Pancreas (tissue), 10 donors: ENCODE measurements around the gene ESD. TPM values are rescaled to one million over a fixed set of nuclear protein-coding genes. Genes with fewer than 3 reads are reported as not detected.

Experiments
- ATAC-seq, 4 donors: fragments of 200-7000 bp; cut with Tn5 transposase; one replicate each; pipeline versions ENCODE4 v1.8.0 to v1.9.1; 2020; ENCODE audit warnings: mild to moderate bottlenecking in 4 of 4, moderate library complexity in 4 of 4
- DNase-seq, 6 donors: peaks; one replicate each; pipeline ENCODE4 v3.0.0-alpha.2; 2020
- FAIRE-seq: peaks from 2 replicates; lab custom pipeline; 2012; peaks lifted over from hg19 to GRCh38; lab: Jason Lieb, UNC
- H3K27ac ChIP-seq, 4 donors: fragments of 200-600 bp; sonication (generic); 1 replicate in 3 of 4; 2 replicates in 1 of 4; pipeline versions ENCODE4 v1.5.0 to v1.8.0; 2020
- H3K27me3 ChIP-seq, 4 donors: fragments of 200-600 bp; one replicate each; pipeline ENCODE4 v1.8.0; 2021
- H3K36me3 ChIP-seq, 3 donors: fragments of 200-600 bp; sonication (generic) in 1 of 3; one replicate each; pipeline versions ENCODE4 v1.5.0 to v1.8.0; 2020 to 2021
- H3K4me1 ChIP-seq, 3 donors: fragments of 200-600 bp; one replicate each; pipeline ENCODE4 v1.8.0; 2021
- H3K4me3 ChIP-seq, 4 donors: fragments of 200-600 bp; sonication (generic) in 2 of 4; one replicate each; pipeline versions ENCODE4 v1.5.0 to v1.8.0; 2020 to 2021
- H3K9me3 ChIP-seq, 4 donors: fragments of 200-600 bp; one replicate each; pipeline ENCODE4 v1.8.0; 2021
- CTCF ChIP-seq, 4 donors: fragments of 200-600 bp; sonication (generic) in 3 of 4; IDR thresholded peaks; one replicate each; pipeline versions ENCODE4 v1.5.0 to v1.8.0; 2021; ENCODE audit warnings: antibody characterized with exemption in 4 of 4
- WGBS, 2 donors: extraction: QIAGEN DNeasy Blood & Tissue Kit; methylation state at CpG; one replicate each; pipeline ENCODE4 v1.1.7; 2013; 5-methylcytosine and 5-hydroxymethylcytosine counted together
- intact Hi-C, 3 donors: fragments of 100-400 bp; cut with DNase I; formaldehyde crosslinking; loops; one replicate each; pipeline versions ENCODE4 v1.11.1 to v1.14.2; 2022
- polyA plus RNA-seq, 2 donors: library from polyadenylated mRNA; stranded (reverse); fragments of 200-250 nt; gene quantifications; one replicate each; pipeline ENCODE4 v1.2.3, GENCODE V29; 2013
- total RNA-seq, 6 donors: library from RNA; stranded (reverse); fragmentation: NEBNext Ultra II Directional in 4 of 6; extraction: Animal tissue kit (Norgen Biotek cat#: 25700) in 4 of 6; gene quantifications; one replicate each; pipeline versions ENCODE4 v1.2.1 to v1.2.4, GENCODE V29; 2021 to 2023
- donor health status: healthy with polysubstance abuse.
- donor health status: DM: no; HTN: no; CAD: no; lungs with moderate emphysema.
- donor health status: DM: no; HTN: no; CAD: no.
- donor health status: control.
- donor health status: control.
- donor health status: Bipolar disorder and iron deficiency.
- donor health status: DM: yes; HTN: yes; CAD: no.
- donor health status: DM: no; HTN: no; CAD: no.
- donor health status: DM: no; HTN: no; CAD: no.
- donor health status: DM: yes; HTN: yes; CAD: no.

ESD gene
- total and polyA plus RNA-seq, 8 donors = 19.2 to 58.9 (median 31.0) TPM

- ATAC-seq (no peak), DNase-seq (no peak), FAIRE-seq (no peak)
- 87 to 89% methylated on average over 4 of the region's 4 CpGs for WGBS, 2 donors
- Histone ChIP-seq H3K27ac (no peak overlapping the region), H3K27me3 (no peaks in the 10 kb centered on the region), H3K9me3 (no peaks in the 10 kb centered on the region), H3K36me3 (peaks cover 0 to 6% (median 0%) of the 10 kb centered on the region in 3 donors), H3K4me1 (no peaks in the 10 kb centered on the region), H3K4me3 (no peak overlapping the region)
- TF ChIP-seq CTCF (IDR thresholded peaks at IDR 0.05) = no peak
- intact Hi-C loops = no loop called here
Measured at GRCh38 chr13:46748300-46748699, 48.7 kb downstream of the ESD start.

GRCh38 chr13:46747031-46747820 is 49.7 kb downstream of the ESD start:
- FAIRE-seq = no peak
- DNase-seq = no peak
- no peak for ATAC-seq
- Histone ChIP-seq H3K27me3 (no peaks in the 10 kb centered on the region), H3K4me3 (no peak overlapping the region), H3K27ac (no peak overlapping the region), H3K4me1 (no peaks in the 10 kb centered on the region), H3K36me3 (peaks cover 0 to 6% (median 0%) of the 10 kb centered on the region in 3 donors), H3K9me3 (no peaks in the 10 kb centered on the region)
- no peak for TF ChIP-seq CTCF (IDR thresholded peaks at IDR 0.05)
- intact Hi-C loops = no loop called here
- 95 to 96% methylated on average over 8 of the region's 8 CpGs for WGBS, 2 donors

GRCh38 chr13:46745706-46746105 is 51.3 kb downstream of the ESD start:
- Histone ChIP-seq H3K27me3 (no peaks in the 10 kb centered on the region), H3K4me3 (no peak overlapping the region), H3K36me3 (no peaks in the 10 kb centered on the region), H3K4me1 (no peaks in the 10 kb centered on the region), H3K9me3 (no peaks in the 10 kb centered on the region), H3K27ac (no peak overlapping the region)
- 93 to 98% methylated on average over 4 of the region's 4 CpGs for WGBS, 2 donors
- intact Hi-C loops = no loop called here
- FAIRE-seq = no peak
- no peak for ATAC-seq
- no peak for DNase-seq
- TF ChIP-seq CTCF (IDR thresholded peaks at IDR 0.05) = no peak

- no peak for DNase-seq
- Histone ChIP-seq H3K9me3 (no peaks in the 10 kb centered on the region), H3K27me3 (no peaks in the 10 kb centered on the region), H3K27ac (no peak overlapping the region), H3K36me3 (no peaks in the 10 kb centered on the region), H3K4me1 (no peaks in the 10 kb centered on the region), H3K4me3 (no peak overlapping the region)
- no peak for FAIRE-seq
- WGBS, 2 donors = 97 to 99% methylated on average over 4 of the region's 4 CpGs
- ATAC-seq = no peak
- TF ChIP-seq CTCF (IDR thresholded peaks at IDR 0.05) = no peak
- intact Hi-C loops = no loop called here
Measured at GRCh38 chr13:46745062-46745461, 51.9 kb downstream of the ESD start.

- no peak overlapping the region for H3K27ac ChIP-seq
- intact Hi-C loops = no loop called here
- FAIRE-seq = no peak
- no peaks in the 10 kb centered on the region for H3K27me3 ChIP-seq
- no peaks in the 10 kb centered on the region for H3K9me3 ChIP-seq
- no peak for ATAC-seq
- H3K4me3 ChIP-seq = no peak overlapping the region
- no peak for TF ChIP-seq CTCF (IDR thresholded peaks at IDR 0.05)
- 90 to 92% methylated on average over 2 of the region's 2 CpGs for WGBS, 2 donors
- H3K4me1 ChIP-seq = no peaks in the 10 kb centered on the region
- no peak for DNase-seq
- H3K36me3 ChIP-seq = no peaks in the 10 kb centered on the region
Measured at GRCh38 chr13:46743191-46743590, 53.8 kb downstream of the ESD start.
